ENCODE results near the gene WDR88.
"Not testable (repeated sequence)": the region's sequence is repeated elsewhere in the genome, so short reads cannot be mapped to it uniquely, and the experiment has no call there.

The WDR88 gene

DNA sequence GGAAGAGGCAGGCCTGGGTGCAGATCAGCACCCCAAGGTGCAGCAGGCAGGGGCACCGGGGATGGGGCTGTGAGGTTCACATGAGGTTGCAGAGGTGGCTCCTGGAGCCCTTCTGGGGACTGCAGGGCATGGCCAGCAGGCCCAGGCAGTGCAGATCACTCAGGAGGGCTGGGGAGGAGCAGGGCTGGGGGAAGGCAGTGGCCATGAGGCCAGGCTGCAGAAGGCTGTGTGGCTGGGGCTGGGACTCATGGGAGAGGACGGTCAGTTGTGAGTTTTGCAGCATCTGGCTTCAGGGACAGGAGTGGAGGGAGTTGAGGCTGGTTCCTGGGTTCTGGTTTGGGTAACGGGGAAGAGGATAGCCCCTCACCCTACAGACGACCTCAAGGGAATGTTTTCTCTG, 7.3 kb downstream of the WDR88 start:
- TF ChIP-seq, protein P1, sequence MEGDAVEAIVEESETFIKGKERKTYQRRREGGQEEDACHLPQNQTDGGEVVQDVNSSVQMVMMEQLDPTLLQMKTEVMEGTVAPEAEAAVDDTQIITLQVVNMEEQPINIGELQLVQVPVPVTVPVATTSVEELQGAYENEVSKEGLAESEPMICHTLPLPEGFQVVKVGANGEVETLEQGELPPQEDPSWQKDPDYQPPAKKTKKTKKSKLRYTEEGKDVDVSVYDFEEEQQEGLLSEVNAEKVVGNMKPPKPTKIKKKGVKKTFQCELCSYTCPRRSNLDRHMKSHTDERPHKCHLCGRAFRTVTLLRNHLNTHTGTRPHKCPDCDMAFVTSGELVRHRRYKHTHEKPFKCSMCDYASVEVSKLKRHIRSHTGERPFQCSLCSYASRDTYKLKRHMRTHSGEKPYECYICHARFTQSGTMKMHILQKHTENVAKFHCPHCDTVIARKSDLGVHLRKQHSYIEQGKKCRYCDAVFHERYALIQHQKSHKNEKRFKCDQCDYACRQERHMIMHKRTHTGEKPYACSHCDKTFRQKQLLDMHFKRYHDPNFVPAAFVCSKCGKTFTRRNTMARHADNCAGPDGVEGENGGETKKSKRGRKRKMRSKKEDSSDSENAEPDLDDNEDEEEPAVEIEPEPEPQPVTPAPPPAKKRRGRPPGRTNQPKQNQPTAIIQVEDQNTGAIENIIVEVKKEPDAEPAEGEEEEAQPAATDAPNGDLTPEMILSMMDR (IDR thresholded peaks at IDR 0.05), result no peak
- Histone ChIP-seq H3K4me3 (no peak overlapping the region), H3K27ac (no peak overlapping the region)
- no peak for DNase-seq (ENCODE audit: low spot score)

DNA sequence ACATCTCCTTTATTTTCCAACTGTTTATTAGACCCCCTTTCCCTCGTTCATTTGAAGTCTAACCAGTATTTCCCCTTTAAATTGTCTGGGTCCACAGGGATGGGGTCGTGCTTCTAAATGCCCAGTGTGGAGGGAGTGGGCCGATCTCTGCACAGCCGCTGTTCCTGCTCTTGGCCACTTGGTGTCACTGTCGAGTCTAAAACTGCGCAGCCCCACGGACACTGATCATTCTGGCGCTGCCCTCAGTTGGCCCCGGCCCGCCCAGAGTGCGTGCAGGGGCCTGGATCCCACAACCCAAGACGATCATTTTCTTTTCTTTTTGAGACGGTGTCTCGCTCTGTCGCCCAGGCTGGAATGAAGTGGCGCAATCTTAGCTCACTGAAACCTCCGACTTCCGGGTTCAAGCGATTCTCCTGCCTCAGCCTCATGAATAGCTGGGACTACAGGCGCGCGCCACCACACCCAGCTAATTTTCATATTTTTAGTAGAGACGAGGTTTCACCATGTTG, 12.0 kb downstream of the WDR88 start:
- no peak overlapping the region for H3K4me3 ChIP-seq
- TF ChIP-seq, protein P1 (IDR thresholded peaks at IDR 0.05), result peak; percentile 91
- H3K27ac ChIP-seq, result no peak overlapping the region
- no peak for DNase-seq (ENCODE audit: low spot score)

DNA sequence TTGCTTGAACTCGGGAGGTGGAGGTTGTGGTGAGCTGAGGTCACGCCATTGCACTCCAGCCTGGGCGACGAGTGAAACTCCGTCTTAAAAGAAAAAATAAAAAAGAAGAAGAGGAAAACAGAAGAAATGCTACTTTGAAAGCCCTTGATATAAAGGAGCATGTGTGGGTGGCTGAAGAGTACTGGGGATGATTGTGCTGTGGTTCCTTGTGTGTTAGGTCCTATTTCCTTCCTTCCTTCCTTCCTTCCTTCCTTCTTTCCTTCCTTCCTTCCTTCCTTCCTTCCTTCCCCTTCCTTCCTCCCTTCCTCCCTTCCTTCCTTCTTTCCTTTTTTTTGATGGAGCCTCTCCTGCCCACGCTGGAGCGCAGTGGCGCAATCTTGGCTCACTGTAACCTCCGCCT, 14.3 kb downstream of the WDR88 start:
- Histone ChIP-seq H3K27ac (no peak overlapping the region), H3K4me3 (no peak overlapping the region)
- DNase-seq (ENCODE audit: low spot score), result no peak
- TF ChIP-seq, protein P1 (IDR thresholded peaks at IDR 0.05), result no peak

DNA sequence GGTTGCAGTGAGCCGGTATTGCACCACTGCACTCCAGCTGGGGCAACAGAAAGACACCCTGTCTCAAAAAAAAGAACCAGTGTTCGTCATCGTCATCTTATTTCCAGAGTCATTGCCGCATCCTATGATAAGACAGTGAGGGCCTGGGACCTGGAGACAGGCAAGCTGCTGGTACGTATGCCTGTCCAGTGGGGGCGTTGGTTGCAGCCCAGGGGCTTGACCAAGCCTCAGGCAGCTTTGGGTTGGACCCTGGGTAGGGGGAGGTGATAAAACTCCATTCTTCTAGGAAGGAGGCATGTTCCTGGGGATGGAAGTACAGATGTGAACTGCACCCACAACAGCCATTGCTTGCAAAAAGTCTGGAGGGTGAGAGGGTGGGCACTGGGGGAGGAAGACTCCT, 15.6 kb downstream of the WDR88 start:
- Histone ChIP-seq H3K27ac (no peak overlapping the region), H3K4me3 (no peak overlapping the region)
- no peak for DNase-seq (ENCODE audit: low spot score)
- TF ChIP-seq, protein P1 (IDR thresholded peaks at IDR 0.05), result no peak

DNA sequence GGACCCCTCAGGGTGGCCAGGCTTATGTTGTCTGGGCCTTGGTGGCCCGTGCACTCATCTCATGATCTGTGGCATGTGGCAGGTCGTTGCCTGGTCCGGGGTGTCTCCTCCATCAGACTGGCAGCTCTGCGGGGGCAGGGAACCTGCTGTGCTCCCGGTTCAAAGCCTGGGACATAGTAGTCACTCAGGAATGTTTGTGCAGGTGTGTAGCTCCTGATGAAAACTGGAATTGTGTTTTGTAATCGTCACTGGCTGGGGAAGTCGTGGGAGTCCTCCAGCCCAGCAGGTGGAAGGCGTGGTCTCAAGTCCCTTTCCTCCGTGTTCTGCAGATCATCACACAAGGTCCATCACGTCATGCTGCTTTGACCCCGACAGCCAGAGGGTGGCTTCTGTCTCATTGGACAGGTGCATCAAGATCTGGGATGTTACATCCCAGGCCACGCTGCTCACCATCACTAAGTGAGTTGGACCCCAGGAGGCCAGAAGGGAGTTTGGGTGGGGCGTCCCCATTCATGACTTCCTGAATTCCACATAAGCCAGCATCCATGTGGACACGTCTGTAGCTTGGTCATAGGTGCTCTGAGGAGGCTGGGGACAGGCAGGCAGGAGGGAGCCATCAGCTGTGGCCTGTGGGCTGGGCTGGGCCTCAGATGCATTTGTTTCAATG, 19.1 kb downstream of the WDR88 start:
- no peak overlapping the region for H3K4me3 ChIP-seq
- no peak for DNase-seq (ENCODE audit: low spot score)
- no peak overlapping the region for H3K27ac ChIP-seq
- TF ChIP-seq, protein P1 (IDR thresholded peaks at IDR 0.05), result no peak

DNA sequence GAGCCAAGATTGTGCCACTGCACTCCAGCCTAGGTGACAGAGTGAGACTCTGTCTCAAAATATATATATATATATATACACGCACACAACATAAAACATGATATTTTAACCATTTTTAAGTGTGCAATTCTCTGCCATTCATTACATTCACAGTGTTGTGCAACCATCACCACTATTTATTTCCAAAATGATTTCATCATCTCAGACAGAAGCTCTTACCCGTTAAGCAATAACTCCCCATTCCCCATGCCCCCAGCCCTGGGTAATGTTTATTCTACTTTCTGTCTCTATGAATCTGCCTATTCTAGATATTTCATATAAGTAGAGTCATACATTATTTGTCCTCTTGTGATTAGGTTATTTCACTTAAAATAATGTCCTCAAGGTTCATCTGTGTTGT, 20.3 kb downstream of the WDR88 start:
- Histone ChIP-seq H3K4me3 (no peak overlapping the region), H3K27ac (no peak overlapping the region)
- no peak for DNase-seq (ENCODE audit: low spot score)
- TF ChIP-seq, protein P1 (IDR thresholded peaks at IDR 0.05), result no peak

DNA sequence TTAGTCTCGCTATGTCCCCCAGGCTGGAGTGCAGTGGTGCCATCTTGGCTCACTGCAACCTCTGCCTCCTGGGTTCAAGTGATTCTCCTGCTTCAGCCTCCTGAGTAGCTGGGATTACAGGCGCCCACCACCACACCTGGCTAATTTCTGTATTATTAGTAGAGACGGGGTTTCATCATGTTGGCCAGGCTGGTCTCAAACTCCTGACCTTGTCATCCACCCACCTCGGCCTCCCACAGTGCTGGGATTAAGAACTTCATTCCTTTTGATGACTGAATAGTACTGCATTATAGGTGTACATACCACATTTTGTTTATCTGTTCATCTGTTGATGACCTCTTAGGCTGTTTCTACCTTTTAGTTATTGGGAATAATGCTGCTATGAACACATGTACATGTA, 20.7 kb downstream of the WDR88 start:
- not testable (repeated sequence) for DNase-seq (ENCODE audit: low spot score); H3K27ac ChIP-seq; H3K4me3 ChIP-seq

DNA sequence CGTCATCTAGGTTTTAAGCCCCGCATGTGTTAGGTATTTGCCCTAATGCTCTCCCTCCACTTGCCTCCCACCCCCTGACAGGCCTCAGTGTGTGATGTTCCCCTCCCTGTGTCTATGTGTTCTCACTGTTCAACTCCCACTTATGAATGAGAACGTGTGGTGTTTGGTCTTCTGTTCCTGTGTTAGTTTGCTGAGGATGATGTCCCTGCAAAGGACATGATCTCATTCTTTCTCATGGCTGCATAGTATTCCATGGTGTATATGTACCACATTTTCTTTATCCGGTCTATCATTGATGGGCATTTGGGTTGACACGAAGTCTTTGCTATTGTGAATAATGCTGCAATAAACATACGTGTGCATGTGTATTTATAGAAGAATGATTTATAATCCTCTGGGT, 22.4 kb downstream of the WDR88 start:
- H3K27ac ChIP-seq; H3K4me3 ChIP-seq; DNase-seq (ENCODE audit: low spot score): not testable (repeated sequence)
